GM21737 (cell line): ENCODE results near the gene DLGAP1.

Experiments
- ATAC-seq: cut with Tn5 transposase; IDR thresholded peaks from one replicate; pipeline ENCODE4 v1.9.1; 2021; ENCODE audit warnings: mild to moderate bottlenecking, moderate library complexity; ENCODE audit not compliant: unreplicated experiment

DLGAP1 gene

DNA sequence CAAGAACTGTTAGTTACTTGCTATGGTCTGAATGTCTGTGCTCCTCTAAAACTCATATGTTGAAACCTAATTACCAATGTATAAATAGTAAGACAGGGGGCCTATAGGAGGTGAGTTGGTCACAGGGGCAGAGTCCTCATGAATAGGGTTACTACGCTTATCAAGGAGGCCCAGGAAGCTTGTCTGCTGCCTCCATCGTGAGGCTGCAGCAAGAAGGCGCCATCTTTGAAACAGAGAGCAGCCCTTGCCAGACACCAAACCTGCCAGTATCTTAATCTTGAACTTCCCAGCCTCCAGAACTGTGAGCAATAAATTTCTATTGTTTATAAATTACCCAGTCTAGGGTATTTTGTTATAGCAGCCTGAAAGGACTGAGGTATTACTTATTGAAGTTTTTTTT, 926.0 kb downstream of the DLGAP1 start:
- ATAC-seq = no peak

DNA sequence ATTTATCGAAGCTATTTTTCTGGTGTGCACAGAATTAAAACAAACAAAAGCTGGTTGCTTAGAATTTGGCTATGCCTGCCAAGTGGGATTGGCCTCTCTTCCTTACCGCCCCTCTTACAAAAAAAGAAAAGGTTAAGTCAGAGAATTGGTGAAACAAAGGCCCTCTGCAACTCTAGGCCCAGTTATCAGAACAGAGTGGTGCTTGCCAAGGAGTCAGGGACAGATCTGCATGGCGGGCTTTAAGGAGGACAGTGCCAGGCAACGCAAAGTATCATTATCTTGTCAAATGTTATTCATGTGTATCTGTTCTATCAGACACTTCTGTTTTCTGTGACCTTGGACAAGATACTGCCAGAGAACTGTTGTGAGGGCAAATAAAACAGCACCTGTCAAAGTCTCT, 926.9 kb downstream of the DLGAP1 start:
- no peak for ATAC-seq

DNA sequence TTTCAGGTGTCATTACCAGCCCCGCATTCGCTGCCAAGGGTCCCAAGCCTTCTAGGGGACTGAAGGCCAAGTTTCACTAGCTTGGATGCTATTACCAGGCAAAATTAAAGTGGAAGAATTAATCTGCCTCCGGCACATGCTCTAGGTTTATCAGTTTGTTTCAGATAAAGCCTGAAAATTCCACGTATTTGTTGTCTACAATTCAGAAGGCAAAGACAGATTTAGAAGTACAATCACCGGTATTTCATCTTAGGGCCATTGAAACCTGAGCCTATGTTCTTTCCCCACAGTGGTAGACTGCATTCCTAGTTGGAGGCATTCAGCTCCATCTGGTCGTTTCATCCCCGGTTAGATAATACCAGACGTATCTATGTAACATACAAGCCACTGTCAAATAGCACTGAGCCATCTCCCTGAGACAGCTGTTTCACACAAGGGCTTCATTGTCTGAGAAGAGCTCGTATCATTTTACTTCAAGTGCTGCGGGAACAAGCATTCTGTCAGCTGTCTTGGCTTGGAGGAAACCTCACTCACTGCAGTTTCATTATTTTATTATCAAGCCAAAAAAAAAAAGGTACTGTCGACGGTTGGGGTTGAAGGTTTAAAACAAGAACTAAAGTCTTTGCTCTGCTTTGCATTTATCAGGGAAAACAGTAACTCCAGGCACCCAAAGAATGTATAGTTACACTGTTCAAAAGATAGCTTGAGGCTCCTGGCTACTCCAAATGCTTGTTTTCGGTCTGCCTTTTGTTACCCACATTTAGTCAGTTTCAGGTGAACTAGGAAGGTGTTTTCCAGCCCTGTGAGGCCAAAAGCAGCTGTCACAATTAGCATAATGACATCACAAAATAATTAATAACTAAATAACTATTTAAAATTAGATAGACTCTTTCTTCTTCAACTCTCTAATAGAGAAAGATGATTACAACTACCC, 928.4 kb downstream of the DLGAP1 start:
- no peak for ATAC-seq

DNA sequence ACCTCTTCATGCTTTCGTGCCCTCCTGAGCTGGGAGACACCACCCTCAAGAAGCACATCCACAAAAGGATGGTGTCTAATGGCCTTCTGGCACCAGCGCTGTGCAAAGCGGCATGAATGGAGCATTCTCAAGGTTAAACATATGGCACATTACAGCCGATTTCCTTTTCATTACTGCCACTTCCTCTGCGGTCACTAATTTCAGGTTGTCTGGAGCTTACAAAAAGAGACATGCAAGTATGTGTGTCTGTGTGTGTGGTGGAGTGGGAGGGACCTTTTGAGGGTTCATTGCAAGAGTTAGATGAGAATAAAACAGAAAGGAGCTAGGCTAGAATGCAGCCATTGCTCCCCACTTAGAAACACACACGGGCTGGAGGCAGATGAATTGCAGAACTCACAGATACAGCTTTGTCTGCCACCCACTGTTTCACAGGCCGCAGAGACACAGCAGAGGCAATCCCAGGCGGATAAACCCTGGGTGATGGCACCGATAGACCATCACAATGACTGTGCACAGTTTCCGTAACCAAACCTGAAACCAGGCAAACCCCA, 929.2 kb downstream of the DLGAP1 start:
- ATAC-seq = peak; percentile 61

DNA sequence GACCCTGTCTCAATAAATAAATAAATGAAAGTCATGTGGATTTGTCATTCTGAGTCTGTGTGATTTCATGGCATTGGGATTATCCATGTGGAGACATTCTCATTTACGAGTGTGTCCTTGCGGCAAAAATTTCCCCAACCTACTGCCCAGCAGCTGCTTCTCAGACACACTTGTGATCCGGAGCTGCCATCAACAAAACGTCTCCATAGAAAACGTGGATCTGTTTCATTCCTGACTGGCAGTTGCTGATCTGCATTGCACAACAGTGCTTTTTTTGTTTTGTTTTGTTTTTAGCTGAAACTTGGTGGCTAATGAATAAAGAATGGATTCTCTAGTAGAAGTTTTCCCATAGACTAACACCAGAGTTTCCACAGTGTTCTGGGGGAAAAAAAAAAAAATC, 930.4 kb downstream of the DLGAP1 start:
- no peak for ATAC-seq

DNA sequence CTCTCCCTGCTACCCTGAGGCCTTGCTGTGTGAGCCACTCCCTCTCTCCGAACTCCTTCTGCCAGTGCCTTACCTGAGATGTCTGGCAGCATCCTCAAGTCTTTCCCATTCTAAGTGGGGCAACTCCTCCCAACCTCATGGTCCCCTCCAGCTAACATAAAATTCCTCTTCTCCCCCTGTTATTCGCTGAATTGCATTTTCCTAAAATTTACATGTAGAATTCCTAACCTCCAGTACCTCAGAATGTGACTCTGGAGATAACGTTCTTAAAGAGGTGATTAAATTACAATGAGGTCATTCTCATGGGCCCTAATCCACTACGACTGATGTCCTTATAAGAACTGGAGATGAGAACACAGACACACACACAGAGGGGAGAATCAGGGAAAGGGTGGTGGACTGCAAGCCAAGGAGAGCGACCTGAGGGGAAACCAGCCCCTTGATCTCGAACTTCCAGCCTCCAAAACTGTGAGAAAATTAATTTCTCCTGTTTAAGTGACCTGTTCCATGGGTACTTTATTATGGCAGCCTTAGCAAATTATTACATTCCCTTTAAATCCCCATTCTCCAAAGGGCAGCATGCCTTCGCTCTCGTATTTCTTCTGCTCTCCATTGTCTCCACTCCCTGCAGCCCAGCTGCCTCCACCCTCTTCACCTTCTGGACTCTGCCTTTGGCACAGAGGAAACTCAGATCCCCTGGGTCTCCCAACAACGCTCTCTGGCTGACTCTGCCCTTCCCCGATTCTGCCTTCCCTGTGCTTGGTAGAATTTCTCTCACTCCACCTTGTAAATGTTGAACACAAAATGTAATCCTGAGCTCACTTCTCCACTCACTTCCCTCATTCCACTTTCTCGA, 934.6 kb downstream of the DLGAP1 start:
- ATAC-seq = no peak

DNA sequence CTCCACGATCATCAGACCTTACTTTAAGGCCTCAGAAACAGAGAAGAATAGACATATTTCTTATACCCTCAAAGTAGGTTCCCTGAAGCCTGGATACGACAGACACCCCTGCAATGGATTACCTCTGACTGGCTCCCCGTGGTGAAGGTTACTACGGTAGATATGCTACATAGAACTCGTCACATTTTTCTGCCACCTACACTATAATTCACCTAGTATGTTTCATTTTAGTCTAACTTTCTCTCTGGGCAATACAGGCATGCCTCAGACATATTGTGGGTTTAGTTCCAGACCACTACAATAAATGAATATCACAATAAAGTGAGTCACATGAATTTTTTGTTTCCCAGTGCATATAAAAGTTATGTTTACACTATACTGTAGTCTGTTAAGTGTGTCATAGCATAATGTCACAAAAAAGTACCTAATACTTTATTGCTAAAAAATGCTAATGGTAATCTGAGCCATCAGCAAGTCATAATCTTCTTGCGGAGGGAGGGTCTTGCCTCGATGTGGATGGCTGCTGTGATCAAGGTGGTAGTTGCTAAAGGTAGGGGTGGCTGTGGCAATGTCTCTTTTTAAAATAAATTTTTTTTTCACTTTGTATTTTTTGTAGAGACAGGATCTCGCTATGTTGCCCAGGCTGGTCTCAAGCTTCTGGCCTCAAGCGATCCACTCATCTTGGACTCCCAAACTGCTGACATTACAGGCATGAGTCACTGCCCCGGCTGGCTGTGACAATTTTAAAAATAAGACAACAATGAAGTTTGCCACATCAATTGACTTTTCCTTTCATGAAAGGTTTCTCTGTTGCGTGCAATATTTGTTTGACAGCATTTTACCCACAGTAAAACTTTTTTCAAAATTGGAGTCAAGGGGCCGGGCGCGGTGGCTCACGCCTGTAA, 940.5 kb downstream of the DLGAP1 start:
- ATAC-seq = no peak

DNA sequence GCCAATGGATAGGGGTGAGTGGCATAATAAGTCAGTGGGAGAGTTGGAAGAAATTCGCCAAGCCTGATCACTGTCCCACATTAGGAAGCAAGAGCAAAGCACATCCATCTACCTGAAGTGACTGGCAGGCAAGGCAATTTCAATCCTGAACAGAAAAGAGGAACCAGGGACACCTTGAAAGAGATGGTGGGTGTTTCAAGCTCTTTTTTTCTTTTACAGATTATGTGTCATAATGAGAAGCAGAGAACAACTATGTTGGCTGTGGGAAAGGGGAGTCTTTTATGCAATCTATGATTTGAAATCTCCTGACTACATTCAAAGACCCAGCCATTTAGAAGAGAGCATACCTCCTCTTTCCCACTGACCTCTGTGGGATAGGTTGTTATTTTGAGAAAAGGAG, 941.6 kb downstream of the DLGAP1 start:
- peak; percentile 63 for ATAC-seq

DNA sequence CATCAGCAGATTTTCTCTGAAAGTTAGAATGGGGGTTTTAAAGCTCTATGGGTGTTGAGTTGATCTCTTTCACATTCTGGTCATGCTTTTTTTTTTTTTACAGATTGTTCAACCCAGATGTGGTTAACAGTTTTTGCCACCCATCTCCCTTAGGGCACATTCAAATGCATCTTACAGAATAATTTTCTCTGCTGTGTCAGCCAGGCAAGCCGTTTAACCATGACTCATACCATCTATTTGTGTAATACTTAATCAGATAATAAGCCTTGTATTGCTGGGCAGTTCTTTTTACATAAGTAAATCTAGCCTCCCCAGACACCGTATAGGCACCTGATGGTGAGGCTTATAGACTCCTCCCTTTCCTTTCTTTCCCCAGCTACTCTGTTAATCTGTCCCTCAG, 943.1 kb downstream of the DLGAP1 start:
- no peak for ATAC-seq

DNA sequence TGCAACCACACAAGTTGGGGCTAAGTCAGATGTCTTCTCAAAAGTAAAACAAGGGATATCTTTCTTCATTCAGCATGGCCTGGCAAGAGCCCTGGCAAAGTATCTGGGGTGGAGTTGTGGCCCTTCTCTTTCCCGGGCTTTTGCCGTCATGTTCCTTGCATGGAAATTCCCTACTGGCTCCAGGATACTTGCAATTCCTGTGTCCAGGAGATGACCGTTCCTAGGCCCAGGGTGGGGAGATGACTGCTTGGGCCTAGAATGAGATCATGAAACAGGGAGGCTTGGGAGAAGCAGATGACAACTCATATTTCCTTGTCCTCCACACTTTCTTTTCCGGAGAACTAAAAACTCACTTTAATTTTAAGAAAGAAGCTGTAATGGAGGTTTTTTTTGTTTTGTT, 944.2 kb downstream of the DLGAP1 start:
- no peak for ATAC-seq

DNA sequence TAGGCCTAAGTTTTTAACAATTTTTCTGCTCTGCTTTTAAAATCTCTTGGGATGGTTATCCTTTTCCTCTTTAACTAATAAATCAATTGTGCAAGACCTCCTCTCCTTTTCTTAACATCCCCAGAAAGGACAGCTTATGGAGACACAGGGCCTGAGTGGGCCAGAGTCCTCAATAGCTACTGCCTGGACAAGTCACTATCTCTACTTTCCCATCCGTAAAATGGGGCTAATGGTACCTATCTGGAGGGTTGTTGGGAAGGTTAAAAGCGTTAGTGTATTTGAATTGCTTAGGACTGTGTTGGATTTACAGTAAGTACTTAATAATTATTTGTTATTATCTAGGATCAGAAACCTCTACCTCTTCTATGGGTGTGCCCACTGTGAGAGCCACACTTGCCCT, 945.1 kb downstream of the DLGAP1 start:
- no peak for ATAC-seq

DNA sequence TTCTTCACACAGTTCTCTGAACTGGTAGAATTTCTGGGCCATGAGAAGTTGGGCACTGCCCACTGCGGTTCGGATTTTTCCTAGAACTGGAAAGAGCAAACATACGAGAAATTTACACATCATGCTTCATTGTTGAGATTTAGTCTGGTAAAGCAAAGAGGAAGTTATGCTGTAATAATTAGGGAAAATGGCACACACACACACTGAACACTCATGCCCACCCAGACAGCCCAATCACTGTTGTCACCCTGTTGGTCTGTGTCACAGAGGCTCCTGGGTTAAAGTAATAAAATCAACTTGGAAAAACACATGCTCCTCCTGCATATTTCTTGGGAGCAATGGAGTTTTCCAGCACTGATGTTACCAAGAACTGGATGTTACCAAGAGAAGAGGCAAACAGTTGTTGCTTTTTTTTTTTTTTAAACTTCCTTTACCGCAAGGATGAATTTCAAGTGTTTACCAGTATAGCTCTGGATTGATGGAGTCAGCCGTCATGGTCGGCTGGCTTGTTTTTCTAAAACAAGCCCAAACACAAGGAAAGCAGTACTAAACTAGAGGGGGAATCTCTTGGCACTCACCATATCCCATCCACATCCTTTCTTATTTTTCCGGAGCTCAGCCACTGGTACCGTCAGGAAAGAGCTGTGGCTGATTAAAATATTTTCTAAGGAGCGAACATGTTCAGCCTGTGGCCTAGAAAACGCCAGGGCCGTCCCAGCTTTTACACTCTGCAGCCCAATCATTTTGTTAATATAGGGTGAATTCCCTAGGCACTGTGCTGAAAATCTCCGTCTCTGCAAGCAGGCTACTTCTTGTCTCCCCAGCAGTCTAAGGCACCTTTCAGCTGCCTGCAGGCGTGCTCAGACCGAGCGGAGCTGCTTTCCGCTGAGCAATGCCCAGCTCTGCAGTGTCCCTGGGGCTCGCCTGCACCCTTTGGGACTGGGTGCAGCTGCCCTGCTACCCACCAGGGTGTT, 946.2 kb downstream of the DLGAP1 start:
- ATAC-seq = no peak

DNA sequence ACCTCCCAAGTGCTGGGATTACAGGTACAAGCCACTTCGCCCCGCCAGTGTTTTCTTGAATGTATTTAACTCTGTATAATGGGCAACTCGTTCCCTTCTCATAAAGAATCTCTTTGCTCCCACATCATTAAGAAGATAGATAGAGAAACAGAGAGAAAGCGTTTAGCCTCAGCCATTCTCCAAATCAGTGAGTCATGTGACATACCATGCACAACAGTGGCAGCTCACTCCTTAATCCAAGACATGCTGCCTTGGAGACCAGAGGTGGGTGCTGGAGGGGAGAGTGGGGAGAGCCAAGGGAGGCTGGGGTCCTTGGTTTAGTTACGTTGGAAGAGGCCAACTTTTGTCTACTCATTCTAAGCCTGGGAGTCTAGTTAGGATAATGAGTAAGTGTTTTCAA, 950.5 kb downstream of the DLGAP1 start:
- ATAC-seq = no peak

DNA sequence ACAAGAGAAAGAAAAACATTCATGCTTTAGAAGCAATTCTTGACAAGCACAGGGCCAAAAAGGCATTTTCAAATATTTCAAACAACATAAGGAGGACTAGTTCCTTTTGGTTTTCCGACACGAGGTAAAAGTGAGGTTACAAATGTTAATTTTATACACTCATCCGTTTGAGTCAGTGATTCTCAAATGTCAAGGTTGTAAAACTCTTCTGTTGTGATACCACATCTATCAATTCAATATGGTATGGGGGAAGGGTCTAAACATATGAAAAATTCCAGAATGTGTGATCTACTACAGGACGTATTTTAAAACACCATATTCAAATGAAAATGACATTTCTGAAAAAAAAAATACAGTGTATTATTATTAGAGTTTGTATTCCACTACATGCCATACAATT, 952.5 kb downstream of the DLGAP1 start:
- no peak for ATAC-seq

DNA sequence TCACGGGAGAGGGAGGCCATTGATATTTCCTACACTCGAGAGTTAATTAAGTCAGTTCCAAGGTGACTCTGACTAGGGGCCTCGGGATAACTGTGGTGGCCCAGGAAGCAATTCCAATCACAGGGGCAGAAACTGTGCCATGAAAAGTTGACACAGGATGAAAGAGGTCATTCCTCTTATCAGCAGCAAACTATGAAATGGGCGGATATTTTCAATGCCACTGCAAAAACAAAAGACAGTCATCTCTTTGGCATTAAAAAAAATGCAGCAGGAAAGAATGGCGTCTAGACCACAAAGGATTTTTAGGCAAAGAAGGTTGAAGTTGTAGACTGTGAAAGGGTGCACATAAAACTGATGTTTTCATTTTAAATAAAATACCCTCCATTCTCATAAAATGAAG, 955.1 kb downstream of the DLGAP1 start:
- no peak for ATAC-seq

DNA sequence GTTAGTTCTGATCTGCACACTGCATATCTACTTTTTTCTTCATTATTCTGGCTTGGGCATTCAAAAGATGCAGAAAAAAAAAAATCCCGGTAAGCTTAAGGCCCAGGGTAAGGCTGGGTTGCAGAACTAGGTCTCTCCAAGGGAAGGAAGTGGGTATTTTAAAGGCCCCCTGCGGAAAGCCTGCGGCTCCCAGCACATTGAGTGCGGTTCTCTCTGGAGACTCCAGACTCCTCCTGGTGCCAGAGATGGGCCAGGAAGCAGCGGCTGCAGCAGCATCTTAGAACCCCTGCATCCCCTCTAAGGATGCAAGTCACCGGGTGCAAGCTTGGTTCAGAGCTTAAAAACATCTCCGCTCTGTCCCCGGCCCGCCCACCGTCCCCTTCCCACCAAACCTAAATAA, 955.6 kb downstream of the DLGAP1 start:
- no peak for ATAC-seq

DNA sequence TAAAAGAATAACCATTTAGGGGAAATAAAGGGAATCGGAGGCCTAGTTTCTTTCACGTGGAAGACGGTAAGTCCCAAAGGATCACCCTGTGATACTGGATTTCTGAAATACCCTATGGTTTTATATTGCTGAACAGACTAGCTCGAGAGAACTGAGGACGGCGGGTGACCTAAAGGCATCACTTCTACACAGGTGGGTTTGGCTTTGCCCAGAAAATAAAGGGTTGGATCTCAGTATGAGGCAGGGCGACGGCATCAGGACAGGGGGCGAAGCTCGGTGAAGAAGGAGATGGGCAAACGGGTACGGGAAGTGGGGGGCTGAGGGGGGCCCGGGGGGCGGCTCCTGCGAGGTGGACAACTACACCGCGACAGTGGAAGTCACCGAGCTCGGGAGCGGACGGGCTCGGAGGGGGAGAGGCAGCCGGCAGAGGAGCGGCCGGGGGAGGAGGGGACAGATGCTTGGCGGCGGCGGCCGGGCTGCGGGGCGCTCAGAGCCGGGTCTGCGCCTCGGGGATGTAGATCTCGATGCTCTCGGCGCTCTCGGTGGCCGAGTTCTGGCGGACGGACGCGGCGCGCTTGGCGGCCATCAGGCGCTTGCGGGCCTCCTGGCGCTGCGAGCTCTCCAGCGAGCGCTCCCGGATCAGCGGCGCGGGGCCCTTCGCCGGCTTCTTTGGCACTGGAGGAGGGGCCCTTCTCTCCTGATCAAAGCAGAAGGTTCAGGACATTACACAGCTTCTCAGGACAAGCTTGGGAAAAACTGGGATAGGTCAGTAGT, 956.2 kb downstream of the DLGAP1 start:
- no peak for ATAC-seq

DNA sequence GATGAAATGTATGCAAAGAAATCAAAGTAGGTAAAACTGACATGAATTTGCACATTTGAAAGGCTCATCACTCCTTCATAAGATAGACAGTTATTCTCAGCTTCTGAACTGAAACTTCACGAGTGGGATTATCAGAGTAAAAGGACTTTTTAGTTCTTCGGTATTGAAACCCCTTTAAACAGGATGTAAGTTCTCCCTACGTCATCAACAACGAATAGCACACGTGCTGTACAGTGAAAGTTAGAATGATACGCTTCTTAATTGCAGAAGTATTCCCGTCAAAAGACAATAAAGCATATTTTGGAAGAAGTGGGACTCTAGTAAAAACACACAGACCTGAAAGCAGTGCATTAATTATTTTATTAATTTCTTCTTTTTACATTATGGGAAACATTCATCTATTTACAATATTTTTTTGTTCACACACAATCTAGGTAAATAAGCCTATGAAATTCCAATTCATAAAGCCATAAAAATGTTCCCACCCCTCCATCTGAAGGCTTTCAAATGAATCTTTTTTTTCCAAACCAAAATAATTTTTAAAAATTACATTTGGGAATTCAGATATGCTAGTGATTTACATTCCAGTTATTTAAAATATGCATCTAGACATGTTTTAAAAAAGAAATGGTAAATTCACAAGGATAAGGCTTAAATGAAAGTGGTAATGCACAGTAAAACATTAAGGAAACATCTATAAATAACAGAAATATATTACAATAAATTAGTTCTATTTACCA, 959.2 kb downstream of the DLGAP1 start:
- ATAC-seq = no peak
